ENCODE measurements around the gene SRRT.
"Not testable (repeated sequence)": the region's sequence is repeated elsewhere in the genome, so short reads cannot be mapped to it uniquely, and the experiment has no call there.

DNA sequence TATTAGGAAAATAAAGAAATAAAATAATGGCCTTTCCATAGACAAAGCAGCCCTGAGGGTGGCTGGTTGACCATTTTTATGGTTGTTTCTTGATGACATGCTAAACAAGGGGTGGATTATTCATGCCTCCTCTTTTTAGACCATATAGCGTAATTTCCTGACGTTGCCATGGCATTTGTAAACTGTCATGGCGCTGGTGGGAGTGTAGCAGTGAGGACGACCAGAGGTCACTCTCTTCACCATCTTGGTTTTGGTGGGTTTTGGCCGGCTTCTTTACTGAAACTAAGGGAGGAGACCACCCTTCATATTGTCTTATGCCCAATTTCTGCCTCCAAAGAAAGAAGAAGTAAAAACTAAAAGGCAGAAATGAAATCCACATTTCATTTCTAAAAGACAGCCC, 44.4 kb downstream of the SRRT start:
- TF ChIP-seq, protein P1, sequence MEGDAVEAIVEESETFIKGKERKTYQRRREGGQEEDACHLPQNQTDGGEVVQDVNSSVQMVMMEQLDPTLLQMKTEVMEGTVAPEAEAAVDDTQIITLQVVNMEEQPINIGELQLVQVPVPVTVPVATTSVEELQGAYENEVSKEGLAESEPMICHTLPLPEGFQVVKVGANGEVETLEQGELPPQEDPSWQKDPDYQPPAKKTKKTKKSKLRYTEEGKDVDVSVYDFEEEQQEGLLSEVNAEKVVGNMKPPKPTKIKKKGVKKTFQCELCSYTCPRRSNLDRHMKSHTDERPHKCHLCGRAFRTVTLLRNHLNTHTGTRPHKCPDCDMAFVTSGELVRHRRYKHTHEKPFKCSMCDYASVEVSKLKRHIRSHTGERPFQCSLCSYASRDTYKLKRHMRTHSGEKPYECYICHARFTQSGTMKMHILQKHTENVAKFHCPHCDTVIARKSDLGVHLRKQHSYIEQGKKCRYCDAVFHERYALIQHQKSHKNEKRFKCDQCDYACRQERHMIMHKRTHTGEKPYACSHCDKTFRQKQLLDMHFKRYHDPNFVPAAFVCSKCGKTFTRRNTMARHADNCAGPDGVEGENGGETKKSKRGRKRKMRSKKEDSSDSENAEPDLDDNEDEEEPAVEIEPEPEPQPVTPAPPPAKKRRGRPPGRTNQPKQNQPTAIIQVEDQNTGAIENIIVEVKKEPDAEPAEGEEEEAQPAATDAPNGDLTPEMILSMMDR (conservative IDR thresholded peaks at IDR 0.05 in 1 of 2, IDR thresholded peaks at IDR 0.05 in 1 of 2; ENCODE audit: low read depth in 1 of 2, low read length in 2 of 2) = not testable (repeated sequence)
- TF ChIP-seq EZH2 (IDR thresholded peaks at IDR 0.05; ENCODE audit: low read length, missing control alignments) = not testable (repeated sequence)

Measured in fibroblast of lung (primary cell).